Measurements from ENCODE around the gene MUC5AC. TPM values are rescaled to one million over a fixed set of nuclear protein-coding genes. Genes with fewer than 3 reads are reported as not detected.
A peak's percentile ranks its signal among the peaks of the same experiment; 100 is the strongest.

The MUC5AC gene
- total and polyA plus RNA-seq, 2 of the 13 experiments (the other 11 are each of a cell fraction or from before 2014, with no cell fraction given): under 0.01 TPM; not detected in 1

DNA sequence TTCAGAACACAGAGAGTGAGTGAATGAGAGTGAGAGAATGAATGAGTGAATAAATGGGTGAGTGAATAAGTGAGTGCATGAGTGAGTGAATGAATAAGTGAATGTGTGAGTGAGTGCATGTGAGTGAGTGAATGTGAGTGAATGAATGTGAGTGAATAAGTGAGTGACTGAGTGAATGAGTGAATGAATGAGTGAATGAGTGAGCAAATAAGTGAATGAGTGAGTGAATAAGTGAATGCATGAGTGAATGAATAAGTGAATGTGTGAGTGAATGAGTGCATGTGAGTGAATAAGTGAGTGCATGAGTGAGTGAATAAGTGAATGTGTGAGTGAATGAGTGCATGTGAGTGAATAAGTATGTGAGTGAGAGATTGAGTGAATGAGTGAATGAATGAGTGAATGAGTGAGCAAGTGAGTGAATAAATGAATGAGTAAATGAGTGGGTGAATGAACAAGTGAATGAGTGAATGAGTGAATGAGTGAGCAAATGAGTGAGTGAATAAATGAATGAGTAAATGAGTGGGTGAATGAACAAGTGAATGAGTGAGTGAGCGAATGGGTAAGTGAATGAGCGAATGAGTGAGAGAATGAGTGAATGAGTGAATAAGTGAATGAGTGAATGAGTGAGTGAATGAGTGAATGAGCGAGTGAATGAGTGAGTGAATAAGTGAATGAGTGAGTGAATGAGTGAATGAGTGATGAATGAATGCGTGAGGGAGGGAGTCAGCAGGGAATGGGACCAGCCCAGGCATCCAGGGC, 43.8 kb downstream of the MUC5AC start:
- no peaks in the 10 kb centered on the region for H3K36me3 ChIP-seq (replicated peaks in 1 of 2; ENCODE audit: control insufficient read depth in 1 of 2, insufficient read depth in 2 of 2, low read length in 2 of 2)
- no peak overlapping the region for H3K4me2 ChIP-seq (ENCODE audit: low read depth, low read length)
- H2AFZ ChIP-seq (ENCODE audit: low read length): no peak overlapping the region
- no peaks in the 10 kb centered on the region for H4K20me1 ChIP-seq (ENCODE audit: insufficient read depth, low read length)
- ATAC-seq (no peak), FAIRE-seq (no peak), DNase-seq (ENCODE audit: low spot score) (no peak)
- intact Hi-C loops (cut with micrococcal nuclease; ENCODE audit: unreplicated experiment) (loop anchor here (2.0 to 10.0 kb wide), 2 partner anchors 63 to 313 kb away; no protein-coding TSS in a partner anchor), in situ Hi-C loops (cut with HindIII; ENCODE audit: extremely low pct_ligation_motif_present, low pct_unique_long_range_greater_than_20kb) (no loop called here)
- peaks cover 41 to 83% of the 10 kb centered on the region in 2 experiments for H3K27me3 ChIP-seq (ENCODE audit: control insufficient read depth in 1 of 2, insufficient read depth in 2 of 2, low read length in 2 of 2)
- BruUV-seq (replicated peaks): no TSS peak
- ChIA-PET POLR2A (no interaction called here), CTCF (ENCODE audit: low intra/inter-chr PET ratio, low total read pairs) (no interaction called here)
- no peaks in the 10 kb centered on the region for H3K4me1 ChIP-seq (ENCODE audit: insufficient read depth, low read length)
- no peaks in the 10 kb centered on the region for H3K79me2 ChIP-seq (ENCODE audit: insufficient read depth, low read length)
- H3K27ac ChIP-seq (ENCODE audit: extremely low read length, insufficient read depth, low read length): no peak overlapping the region
- H3K9ac ChIP-seq (ENCODE audit: insufficient read depth, low read depth, low read length): no peak overlapping the region
- no peaks in the 10 kb centered on the region for H3K9me3 ChIP-seq (ENCODE audit: low read length)
- no peak for TF ChIP-seq IKZF1 (IDR thresholded peaks at IDR 0.05)
- no peak for TF ChIP-seq PAF1 (CRISPR knock-in tag; IDR thresholded peaks at IDR 0.05)
- TF ChIP-seq ZNF24 (IDR thresholded peaks at IDR 0.05): peak; percentile 94
- TF ChIP-seq, protein P1, sequence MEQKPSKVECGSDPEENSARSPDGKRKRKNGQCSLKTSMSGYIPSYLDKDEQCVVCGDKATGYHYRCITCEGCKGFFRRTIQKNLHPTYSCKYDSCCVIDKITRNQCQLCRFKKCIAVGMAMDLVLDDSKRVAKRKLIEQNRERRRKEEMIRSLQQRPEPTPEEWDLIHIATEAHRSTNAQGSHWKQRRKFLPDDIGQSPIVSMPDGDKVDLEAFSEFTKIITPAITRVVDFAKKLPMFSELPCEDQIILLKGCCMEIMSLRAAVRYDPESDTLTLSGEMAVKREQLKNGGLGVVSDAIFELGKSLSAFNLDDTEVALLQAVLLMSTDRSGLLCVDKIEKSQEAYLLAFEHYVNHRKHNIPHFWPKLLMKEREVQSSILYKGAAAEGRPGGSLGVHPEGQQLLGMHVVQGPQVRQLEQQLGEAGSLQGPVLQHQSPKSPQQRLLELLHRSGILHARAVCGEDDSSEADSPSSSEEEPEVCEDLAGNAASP (CRISPR knock-in tag; IDR thresholded peaks at IDR 0.05; ENCODE audit: borderline replicate concordance): no peak
- no peak for TF ChIP-seq POLR2A (IDR thresholded peaks at IDR 0.05; ENCODE audit: insufficient read depth in 1 of 2, low read depth in 2 of 2, low read length in 2 of 2)
- no peak for TF ChIP-seq PHB2 (IDR thresholded peaks at IDR 0.05; ENCODE audit: partially characterized antibody)
- 25% methylated on average over 4 of the region's 4 CpGs for WGBS (ENCODE audit: low lambda C conversion rate)
- no peak overlapping the region for H3K4me3 ChIP-seq (replicated peaks in 1 of 3; ENCODE audit: insufficient read depth in 1 of 3, low read depth in 2 of 3, low read length in 3 of 3)

All from HepG2 (cell line).